Measurements from ENCODE around the gene FCGR1A. TPM values are rescaled to one million over a fixed set of nuclear protein-coding genes. Genes with fewer than 3 reads are reported as not detected.
A peak's percentile ranks its signal among the peaks of the same experiment; 100 is the strongest.
"Not testable (repeated sequence)": the region's sequence is repeated elsewhere in the genome, so short reads cannot be mapped to it uniquely, and the experiment has no call there.

FCGR1A gene
- total and polyA plus RNA-seq, 4 donors, result 13.8 to 24.0 (median 16.8) TPM

DNA sequence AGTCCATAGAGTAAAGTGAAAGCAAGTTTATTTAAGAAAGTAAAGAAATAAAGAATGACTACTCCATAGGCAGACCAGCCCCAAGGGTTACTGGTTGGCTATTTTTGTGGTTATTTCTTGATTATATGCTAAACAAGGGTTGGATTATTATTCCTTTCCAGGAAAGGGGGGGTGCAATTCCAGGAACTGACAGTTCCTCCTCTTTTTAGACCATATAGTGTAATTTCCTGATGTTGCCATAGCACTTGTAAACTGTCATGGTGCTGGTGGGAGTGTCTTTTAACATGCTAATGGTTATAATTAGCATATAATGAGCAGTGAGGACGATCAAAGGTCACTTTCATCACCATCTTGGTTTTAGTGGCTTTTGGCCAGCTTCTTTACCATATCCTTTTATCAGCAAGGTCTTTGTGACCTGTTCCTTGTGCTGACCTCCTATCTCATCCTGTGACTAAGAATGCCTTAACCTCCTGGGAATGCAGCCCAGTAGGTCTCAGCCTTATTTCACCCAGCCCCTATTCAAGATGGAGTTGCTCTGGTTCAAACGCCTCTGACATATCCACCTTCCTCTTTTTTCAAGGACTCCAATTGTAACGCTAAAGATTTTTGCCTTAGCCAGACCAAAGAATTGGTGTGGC, 6.9 kb upstream of the FCGR1A start:
- not testable (repeated sequence) for H3K9me3 ChIP-seq (ENCODE audit: control insufficient read depth, insufficient read depth, low read length); H3K27me3 ChIP-seq (ENCODE audit: control insufficient read depth, insufficient read depth, low read length); H3K4me3 ChIP-seq (ENCODE audit: low read depth, low read length); H3K27ac ChIP-seq (ENCODE audit: low read depth, low read length); DNase-seq (ENCODE audit: low read depth in 4 of 6, low spot score in 6 of 6); H3K4me1 ChIP-seq (ENCODE audit: control insufficient read depth, insufficient read depth, low read length); H3K36me3 ChIP-seq (ENCODE audit: control insufficient read depth, insufficient read depth, low read length)
- no CpG with 5 or more reads among the region's 3 CpGs for WGBS (ENCODE audit: insufficient coverage)

DNA sequence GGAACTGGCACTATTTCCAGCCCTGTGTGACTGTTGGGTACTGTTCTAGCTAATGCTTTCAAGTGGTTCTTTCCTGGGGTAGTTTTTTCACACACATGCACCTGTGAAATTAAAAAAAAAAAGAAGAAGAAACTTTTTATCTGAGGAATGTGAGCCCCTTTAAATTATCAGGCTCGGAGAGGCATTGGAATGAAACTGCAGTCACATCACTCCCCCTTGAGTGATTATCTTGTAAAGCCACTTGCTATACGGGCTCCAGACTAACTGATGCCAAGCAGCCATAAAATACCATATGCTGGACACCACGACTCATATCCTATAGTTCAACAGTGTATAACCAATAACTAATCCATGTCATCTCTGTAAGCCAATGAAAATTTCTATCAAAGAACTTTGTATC, 5.4 kb upstream of the FCGR1A start:
- H3K4me3 ChIP-seq (ENCODE audit: low read depth, low read length); H3K9me3 ChIP-seq (ENCODE audit: control insufficient read depth, insufficient read depth, low read length); H3K4me1 ChIP-seq (ENCODE audit: control insufficient read depth, insufficient read depth, low read length); H3K27ac ChIP-seq (ENCODE audit: low read depth, low read length); H3K27me3 ChIP-seq (ENCODE audit: control insufficient read depth, insufficient read depth, low read length); DNase-seq (ENCODE audit: low read depth in 4 of 6, low spot score in 6 of 6); H3K36me3 ChIP-seq (ENCODE audit: control insufficient read depth, insufficient read depth, low read length): not testable (repeated sequence)
- WGBS (ENCODE audit: insufficient coverage), result no CpG with 5 or more reads among the region's 3 CpGs

DNA sequence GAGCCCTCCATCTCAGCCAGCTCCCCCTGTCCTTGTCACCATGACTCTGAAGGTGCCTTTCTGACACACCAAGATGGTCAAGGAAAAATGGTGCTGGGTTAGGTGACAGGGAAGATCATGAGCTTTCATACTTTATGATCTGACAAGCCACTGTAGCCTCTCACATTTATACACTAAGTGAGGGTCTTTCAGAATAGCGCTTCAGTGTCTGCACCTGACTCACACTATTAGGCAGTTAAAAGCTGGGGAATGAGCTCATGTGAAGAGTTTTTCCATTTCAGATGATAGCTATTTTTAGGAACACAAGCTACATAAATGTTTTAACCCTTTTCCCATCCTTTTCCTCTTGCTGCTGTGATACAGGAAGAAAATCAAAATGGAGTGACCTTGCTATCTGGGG, 4.2 kb upstream of the FCGR1A start:
- not testable (repeated sequence) for DNase-seq (ENCODE audit: low read depth in 4 of 6, low spot score in 6 of 6); H3K36me3 ChIP-seq (ENCODE audit: control insufficient read depth, insufficient read depth, low read length); H3K4me3 ChIP-seq (ENCODE audit: low read depth, low read length); H3K9me3 ChIP-seq (ENCODE audit: control insufficient read depth, insufficient read depth, low read length); H3K27ac ChIP-seq (ENCODE audit: low read depth, low read length); H3K27me3 ChIP-seq (ENCODE audit: control insufficient read depth, insufficient read depth, low read length); H3K4me1 ChIP-seq (ENCODE audit: control insufficient read depth, insufficient read depth, low read length)
- no CpG with 5 or more reads among the region's 1 CpG for WGBS (ENCODE audit: insufficient coverage)

DNA sequence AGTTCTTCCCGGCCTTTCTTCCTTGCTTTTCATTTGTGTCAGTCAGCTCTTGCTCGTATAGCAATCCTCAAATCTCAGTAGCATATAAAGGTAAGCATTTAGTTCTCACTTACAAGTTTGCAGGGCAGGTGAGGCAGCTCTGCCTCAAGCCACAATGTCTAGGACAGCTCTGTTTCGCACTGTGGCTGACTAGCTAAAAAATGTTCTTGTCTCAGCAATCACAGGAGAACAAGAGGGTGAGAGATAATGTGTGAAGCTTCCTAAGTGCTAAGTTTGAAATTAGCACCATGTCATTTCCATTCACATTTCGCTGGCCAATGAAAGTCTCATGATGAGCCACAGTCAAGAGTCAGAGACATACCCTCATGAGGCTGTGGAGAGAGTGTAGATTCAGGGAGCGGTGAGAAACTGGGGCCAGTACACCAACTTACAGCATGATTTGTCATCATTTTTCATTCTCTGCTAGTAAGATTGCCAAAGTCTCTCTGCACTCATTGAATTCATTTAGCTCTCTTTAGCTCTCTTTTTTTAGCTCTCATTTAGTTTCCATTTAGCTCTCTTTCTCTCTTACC, 995 bp upstream of the FCGR1A start:
- not testable (repeated sequence) for DNase-seq (ENCODE audit: low read depth in 4 of 6, low spot score in 6 of 6); H3K9me3 ChIP-seq (ENCODE audit: control insufficient read depth, insufficient read depth, low read length); H3K27me3 ChIP-seq (ENCODE audit: control insufficient read depth, insufficient read depth, low read length); H3K36me3 ChIP-seq (ENCODE audit: control insufficient read depth, insufficient read depth, low read length); H3K27ac ChIP-seq (ENCODE audit: low read depth, low read length); H3K4me3 ChIP-seq (ENCODE audit: low read depth, low read length); H3K4me1 ChIP-seq (ENCODE audit: control insufficient read depth, insufficient read depth, low read length)
- WGBS (ENCODE audit: insufficient coverage), result 80% methylated on average over 1 of the region's 5 CpGs

DNA sequence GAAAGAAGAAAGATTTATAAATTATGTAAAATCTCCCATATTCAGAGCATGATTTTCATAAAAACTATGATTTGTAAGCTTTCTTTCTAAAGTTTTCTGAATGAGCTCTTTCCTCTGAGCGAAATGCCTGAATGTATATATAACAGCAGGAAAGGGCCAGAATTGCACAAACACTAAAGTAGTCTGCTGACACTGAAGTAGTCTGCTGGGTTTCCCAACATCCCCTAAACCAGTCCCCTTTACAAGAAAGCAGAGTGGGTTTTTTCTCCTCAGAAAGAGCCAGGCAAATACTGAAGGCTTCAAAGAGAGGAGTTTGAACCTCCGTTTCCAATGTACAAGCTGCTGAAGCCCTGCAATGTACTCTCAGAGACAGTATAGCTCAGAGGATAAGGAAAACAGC, 795 bp downstream of the FCGR1A start:
- no CpG with 5 or more reads among the region's 2 CpGs for WGBS (ENCODE audit: insufficient coverage)

DNA sequence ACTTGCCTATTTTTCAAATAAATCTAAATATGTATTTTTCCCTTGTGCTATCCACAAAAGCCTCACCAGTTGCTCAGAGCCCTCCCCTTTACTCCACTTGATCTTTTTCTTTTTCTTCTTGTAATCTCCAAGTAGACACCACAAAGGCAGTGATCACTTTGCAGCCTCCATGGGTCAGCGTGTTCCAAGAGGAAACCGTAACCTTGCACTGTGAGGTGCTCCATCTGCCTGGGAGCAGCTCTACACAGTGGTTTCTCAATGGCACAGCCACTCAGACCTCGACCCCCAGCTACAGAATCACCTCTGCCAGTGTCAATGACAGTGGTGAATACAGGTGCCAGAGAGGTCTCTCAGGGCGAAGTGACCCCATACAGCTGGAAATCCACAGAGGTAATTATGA, 1.4 kb downstream of the FCGR1A start:
- not testable (repeated sequence) for H3K4me1 ChIP-seq (ENCODE audit: control insufficient read depth, insufficient read depth, low read length)
- no CpG with 5 or more reads among the region's 4 CpGs for whole genome bisulfite sequencing (ENCODE audit: insufficient coverage)

More for the DNA sequence above, 795 bp downstream of the FCGR1A start:
- not testable (repeated sequence) for H3K27ac ChIP-seq (ENCODE audit: low read depth, low read length); H3K4me3 ChIP-seq (ENCODE audit: low read depth, low read length); H3K36me3 ChIP-seq (ENCODE audit: control insufficient read depth, insufficient read depth, low read length); H3K4me1 ChIP-seq (ENCODE audit: control insufficient read depth, insufficient read depth, low read length); H3K27me3 ChIP-seq (ENCODE audit: control insufficient read depth, insufficient read depth, low read length); DNase-seq (ENCODE audit: low read depth in 4 of 6, low spot score in 6 of 6); H3K9me3 ChIP-seq (ENCODE audit: control insufficient read depth, insufficient read depth, low read length)

DNA sequence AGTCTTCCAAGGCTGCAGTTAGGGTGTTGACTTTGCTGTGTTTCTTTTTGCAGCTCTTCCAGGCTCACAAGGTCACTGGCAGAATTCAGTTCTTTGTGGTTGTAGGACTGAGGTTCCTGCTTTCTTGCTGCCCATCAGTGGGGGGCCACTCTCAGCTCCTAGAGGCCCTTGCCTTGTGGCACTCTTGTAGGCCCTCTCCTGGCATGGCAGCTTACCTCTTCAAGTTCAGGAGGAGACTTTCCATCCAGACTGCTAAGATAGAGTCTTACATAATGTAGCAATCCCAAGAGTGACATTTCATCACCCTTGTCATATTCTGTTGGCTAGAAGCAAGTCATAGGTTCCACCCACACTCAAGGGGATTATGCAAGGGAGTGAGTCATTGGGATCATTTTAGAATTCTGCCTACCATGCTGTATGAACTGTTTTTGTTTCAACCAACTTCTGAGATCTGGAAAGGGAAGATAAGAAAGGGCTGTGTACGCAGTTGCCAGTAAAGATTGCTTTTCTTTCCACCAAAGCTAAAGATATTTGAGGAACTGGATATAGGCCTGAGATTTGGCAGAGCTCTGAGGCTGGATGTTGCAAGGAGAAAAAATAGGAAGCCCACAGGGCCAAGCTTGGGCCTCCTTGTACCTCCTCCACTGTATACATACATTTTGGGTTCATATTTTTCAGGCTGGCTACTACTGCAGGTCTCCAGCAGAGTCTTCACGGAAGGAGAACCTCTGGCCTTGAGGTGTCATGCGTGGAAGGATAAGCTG, 5.4 kb downstream of the FCGR1A start:
- not testable (repeated sequence) for H3K9me3 ChIP-seq (ENCODE audit: control insufficient read depth, insufficient read depth, low read length); H3K4me1 ChIP-seq (ENCODE audit: control insufficient read depth, insufficient read depth, low read length); DNase-seq (ENCODE audit: low read depth in 4 of 6, low spot score in 6 of 6); H3K36me3 ChIP-seq (ENCODE audit: control insufficient read depth, insufficient read depth, low read length); H3K4me3 ChIP-seq (ENCODE audit: low read depth, low read length); H3K27ac ChIP-seq (ENCODE audit: low read depth, low read length); H3K27me3 ChIP-seq (ENCODE audit: control insufficient read depth, insufficient read depth, low read length)
- WGBS (ENCODE audit: insufficient coverage), result no CpG with 5 or more reads among the region's 3 CpGs

More for the DNA sequence above, 1.4 kb downstream of the FCGR1A start:
- H3K27ac ChIP-seq (ENCODE audit: low read depth, low read length); H3K36me3 ChIP-seq (ENCODE audit: control insufficient read depth, insufficient read depth, low read length); H3K4me3 ChIP-seq (ENCODE audit: low read depth, low read length); H3K9me3 ChIP-seq (ENCODE audit: control insufficient read depth, insufficient read depth, low read length); DNase-seq (ENCODE audit: low read depth in 4 of 6, low spot score in 6 of 6); H3K27me3 ChIP-seq (ENCODE audit: control insufficient read depth, insufficient read depth, low read length): not testable (repeated sequence)

DNA sequence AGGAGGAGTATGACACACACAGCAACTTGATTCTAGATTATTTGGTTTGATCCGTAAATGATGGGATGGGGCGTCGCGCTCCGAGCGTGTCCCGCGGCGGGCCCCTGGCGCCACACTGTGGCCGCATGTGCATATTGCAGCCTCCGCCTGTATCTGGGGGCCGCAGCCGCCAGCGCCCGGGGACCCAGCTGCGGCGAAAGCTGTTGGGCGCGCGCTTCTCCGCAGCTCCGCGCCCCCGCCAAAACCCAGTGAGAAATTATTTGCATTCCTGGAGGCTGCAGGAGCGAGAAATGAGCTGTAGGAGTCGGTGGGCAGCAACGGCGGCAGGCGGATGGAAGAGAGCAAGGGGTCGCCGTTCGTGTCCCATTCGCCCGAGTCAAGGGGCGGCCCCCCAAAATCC, 10.0 kb downstream of the FCGR1A start:
- H3K36me3 ChIP-seq (ENCODE audit: control insufficient read depth, insufficient read depth, low read length); H3K27me3 ChIP-seq (ENCODE audit: control insufficient read depth, insufficient read depth, low read length); H3K9me3 ChIP-seq (ENCODE audit: control insufficient read depth, insufficient read depth, low read length); H3K4me1 ChIP-seq (ENCODE audit: control insufficient read depth, insufficient read depth, low read length); H3K27ac ChIP-seq (ENCODE audit: low read depth, low read length): not testable (repeated sequence)
- peak overlapping the region; percentile 27 for H3K4me3 ChIP-seq (ENCODE audit: low read depth, low read length)
- peak in 3 of 6 donors; percentile 29 to 84 (median 78) for DNase-seq (ENCODE audit: low read depth in 4 of 6, low spot score in 6 of 6)
- no CpG with 5 or more reads among the region's 36 CpGs for WGBS (ENCODE audit: insufficient coverage)

DNA sequence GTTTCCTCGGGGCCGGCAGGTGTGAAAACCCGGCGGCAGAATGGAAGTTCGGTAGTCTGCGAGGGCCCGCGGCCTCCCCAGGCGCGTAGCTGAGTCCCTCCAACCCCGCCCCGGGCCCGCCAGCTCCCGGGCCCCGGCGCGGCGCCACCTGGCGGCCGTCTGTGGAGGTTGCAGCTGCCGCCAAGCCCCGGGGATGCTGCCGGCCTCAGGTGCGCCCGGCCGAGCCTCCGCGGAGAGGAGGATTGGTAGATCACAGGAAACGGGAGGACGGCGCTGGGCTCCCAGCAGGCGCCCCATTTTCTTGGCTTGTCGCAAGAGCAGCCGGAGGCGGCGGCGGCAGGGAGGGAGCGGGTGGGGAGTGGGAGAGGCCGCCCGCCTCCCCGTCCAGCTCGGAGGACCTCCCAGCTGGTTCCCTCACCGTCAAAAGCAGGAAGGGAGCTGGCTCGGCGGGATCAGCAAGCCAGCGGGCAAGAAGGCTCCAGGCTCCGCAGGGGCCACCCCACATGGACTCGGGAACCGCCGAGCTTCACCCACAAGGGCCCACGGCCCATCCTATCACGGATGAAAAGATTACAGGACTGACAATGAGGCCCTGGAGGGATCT, 10.5 kb downstream of the FCGR1A start:
- not testable (repeated sequence) for H3K36me3 ChIP-seq (ENCODE audit: control insufficient read depth, insufficient read depth, low read length); H3K9me3 ChIP-seq (ENCODE audit: control insufficient read depth, insufficient read depth, low read length); H3K27ac ChIP-seq (ENCODE audit: low read depth, low read length); H3K27me3 ChIP-seq (ENCODE audit: control insufficient read depth, insufficient read depth, low read length); H3K4me1 ChIP-seq (ENCODE audit: control insufficient read depth, insufficient read depth, low read length)
- peak in 5 of 6 donors; percentile 17 to 88 (median 54) for DNase-seq (ENCODE audit: low read depth in 4 of 6, low spot score in 6 of 6)
- H3K4me3 ChIP-seq (ENCODE audit: low read depth, low read length), result peak overlapping the region; percentile 27
- 0% methylated on average over 27 of the region's 52 CpGs for WGBS (ENCODE audit: insufficient coverage)

Measured in spinal cord (tissue), 10 donors.